Vagina (tissue), 2 donors: Measurements from ENCODE around the gene IFT80.

Experiments used
- CTCF ChIP-seq, 3 experiments: fragments of 450-650 bp in 2 of 3; fragments of 200-600 bp in 1 of 3; sonication (generic) in 1 of 3; IDR thresholded peaks; one replicate each; pipeline ENCODE4 v1.5.1; 2017 to 2019; ENCODE audit warnings: antibody characterized with exemption in 3 of 3, mild to moderate bottlenecking in 2 of 3, moderate library complexity in 2 of 3
- POLR2A ChIP-seq, 2 donors: fragments of 450-650 bp; IDR thresholded peaks; one replicate each; pipeline ENCODE4 v1.6.1; 2017; ENCODE audit warnings: antibody characterized with exemption in 2 of 2, mild to moderate bottlenecking in 2 of 2, moderate library complexity in 2 of 2
- POLR2AphosphoS5 ChIP-seq, 2 donors: sonication (generic); formaldehyde crosslinking; IDR thresholded peaks; one replicate each; pipeline ENCODE4 v1.9.0; 2017; ENCODE audit warnings: antibody characterized with exemption in 2 of 2, mild to moderate bottlenecking in 2 of 2, low read depth in 1 of 2; ENCODE audit not compliant: insufficient read depth in 1 of 2

- TF ChIP-seq CTCF (IDR thresholded peaks at IDR 0.05), result no peak
- no peak for TF ChIP-seq POLR2AphosphoS5 (IDR thresholded peaks at IDR 0.05; ENCODE audit: insufficient read depth in 1 of 2, low read depth in 1 of 2)
- TF ChIP-seq POLR2A (IDR thresholded peaks at IDR 0.05), result no peak
These were observed 111.4 kb downstream of the IFT80 start for GRCh38 chr3:160287666-160288065.
